NCI-H1436 treated with DMSO at 0.1 percent for 48 hours (cell line): Measurements from ENCODE around the gene FNDC11.
"Not testable (repeated sequence)": the region's sequence is repeated elsewhere in the genome, so short reads cannot be mapped to it uniquely, and the experiment has no call there.

Source experiments
- DNase-seq: peaks from one replicate; lab custom pipeline; 2025; lab: John Stamatoyannopoulos, UW

The FNDC11 gene

DNA sequence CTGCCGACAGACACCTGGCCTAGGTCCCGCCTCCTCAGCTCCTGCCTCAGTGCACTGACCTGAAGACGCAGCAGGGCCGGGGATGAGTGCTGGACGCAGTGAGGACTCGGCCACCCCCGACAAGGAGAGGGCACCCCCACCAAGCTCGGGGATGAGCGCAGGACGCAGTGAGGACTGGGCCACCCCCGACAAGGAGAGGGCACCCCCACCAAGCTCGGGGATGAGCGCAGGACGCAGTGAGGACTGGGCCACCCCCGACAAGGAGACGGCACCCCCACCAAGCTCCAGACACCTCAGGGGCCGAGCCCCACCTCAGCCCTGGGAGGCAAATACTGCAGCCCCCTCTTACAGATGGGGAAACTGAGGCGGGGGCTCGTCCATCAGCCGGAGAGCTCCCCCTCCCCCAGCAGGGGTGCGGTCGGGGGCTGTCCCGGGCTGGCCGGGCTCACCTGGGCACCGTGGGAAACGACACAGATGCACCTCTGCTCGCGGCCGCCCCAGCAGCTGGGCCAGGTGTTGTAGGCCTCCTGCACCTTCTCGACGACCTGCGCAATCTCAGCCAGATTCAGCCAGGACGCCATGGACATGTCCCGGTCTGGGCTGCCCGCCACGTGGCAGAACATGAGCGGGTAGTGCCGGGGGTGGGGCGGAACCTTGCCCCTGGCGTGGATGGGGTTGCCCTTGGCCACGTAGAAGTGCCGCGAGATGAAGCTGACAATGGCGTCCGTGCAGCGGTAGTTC, 12.6 kb downstream of the FNDC11 start:
- DNase-seq: no peak

DNA sequence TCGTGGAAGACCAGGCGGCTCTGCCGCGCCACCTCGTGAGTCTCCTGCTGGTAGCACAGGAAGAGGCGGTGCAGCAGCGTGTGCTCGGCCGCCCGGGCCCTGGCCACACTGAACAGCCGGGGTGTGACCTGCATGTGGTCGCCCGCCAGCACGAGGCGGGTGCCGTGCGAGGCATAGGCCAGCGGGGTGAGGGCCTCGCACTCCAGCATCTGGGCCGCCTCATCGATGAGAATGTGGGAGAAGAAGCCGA, 13.1 kb downstream of the FNDC11 start:
- DNase-seq: no peak

DNA sequence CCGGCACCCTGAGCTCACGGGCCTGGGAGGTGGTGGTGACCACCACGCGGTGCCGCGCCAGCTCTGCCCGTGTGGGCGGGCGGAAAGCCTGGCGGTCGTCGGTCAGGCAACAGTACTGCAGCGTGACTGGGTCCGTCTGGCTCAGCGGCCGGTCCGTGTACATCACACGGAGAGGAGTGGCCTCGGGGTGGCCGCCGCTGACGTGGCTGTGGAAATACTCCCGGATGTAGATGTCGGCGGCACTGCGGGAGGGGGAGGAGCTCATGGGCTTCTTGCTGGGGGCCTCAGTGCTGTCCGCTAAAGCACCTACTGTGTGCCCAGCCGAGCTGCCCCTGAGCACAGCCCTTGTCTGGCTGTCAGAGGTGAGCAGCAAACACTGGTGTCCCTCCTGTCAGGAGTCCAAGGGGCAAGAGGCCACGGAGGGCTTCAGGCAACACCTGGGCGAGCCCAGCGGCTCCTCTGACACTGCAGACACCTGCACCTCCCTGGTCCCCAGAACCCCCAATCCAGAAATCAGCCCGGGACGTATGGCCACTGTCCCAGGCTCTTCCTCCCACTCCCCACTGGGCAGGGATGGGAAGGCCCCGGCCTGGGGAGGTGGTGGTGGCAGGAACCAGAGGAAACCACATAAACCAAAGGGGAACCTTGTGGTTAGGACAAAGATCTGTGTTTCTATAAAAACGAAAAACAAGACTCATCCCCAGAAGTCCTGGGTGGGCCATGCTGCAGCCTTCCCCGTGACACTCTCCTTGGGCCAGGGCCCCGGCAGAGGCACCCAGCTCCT, 13.6 kb downstream of the FNDC11 start:
- no peak for DNase-seq

DNA sequence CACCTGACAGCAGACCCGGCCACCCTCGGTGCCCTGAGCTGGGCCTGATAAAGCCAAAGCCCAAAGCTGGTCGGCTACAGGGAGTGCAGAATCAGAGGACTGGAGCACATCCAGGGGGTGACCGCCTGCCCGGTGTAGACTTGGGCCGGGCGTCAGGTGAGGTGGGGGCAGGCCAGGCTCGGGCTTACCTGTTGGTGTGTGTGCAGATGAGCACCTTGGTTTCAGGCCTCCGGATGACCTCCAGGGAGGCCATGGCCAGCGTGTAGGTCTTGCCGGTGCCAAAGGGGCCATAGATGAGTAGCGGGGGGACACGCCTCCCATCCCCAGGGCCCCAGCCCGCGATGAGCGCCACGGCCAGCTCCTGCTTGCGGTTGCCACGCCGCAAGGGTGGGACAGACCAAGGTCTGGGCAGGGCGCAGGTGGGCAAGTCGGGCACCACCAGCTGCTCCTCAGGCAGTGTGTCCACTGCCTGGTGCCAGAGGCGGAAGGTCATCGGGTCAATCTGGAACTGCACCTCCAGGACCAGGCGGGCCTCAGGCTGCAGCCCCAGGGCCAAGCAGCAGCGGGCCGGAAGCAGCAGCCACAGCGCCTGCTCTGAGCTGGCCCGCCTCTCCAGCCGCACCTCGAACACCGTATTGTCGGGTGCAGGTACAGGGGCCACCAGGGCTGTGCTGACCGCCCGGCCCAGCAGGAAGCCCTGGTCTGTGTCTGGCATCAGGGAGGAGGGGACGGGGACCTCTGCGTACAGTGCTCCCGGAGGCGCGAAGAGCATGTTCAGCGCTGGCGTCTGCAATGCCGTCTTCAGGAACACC, 14.4 kb downstream of the FNDC11 start:
- no peak for DNase-seq

DNA sequence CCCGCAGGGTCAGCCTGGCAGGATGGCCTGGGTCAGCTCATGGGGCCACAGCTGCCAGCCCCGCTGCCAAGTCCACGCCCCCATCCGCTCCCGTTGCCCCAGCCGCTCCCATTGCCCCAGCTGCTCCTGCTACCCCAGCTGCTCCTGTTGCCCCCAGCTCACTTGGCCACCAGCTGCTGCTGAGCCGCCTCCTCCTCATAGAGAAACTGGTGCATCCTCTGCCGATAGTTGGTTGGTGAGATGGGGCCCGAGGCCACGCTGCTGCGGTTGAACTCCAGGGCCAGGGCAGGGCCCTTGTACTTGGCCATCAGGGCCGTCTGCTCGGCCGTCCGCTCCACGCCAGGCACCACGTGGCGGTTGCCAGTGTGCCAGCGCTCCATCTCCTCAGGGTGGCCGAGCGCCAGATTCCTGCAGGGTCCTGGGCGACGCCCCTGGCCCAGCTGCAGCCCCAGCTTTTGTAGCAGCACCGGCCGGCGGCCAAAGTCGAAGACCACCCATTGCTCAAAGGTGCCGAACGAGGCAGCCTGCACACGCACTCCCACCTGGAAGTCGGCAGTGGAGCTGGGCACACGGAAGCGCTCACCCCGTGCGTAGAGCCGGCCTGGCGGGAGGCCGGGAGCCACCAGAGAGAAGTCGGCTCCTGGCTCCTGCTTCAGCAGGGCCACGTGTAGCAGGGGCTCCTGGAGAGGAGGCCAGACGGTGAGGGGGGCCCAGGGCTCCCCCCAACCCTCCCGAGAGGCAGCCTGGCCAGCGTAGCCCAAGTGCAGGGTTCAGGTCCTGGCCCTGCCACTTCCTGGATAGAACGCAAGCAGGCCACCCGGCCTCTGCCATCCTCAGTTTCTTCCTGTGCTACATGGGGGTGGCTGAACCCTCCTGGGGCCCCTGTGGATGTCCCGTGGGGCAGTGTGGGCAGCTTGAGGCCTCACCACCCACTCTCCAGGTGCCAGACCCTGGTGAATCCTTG, 15.3 kb downstream of the FNDC11 start:
- no peak for DNase-seq

DNA sequence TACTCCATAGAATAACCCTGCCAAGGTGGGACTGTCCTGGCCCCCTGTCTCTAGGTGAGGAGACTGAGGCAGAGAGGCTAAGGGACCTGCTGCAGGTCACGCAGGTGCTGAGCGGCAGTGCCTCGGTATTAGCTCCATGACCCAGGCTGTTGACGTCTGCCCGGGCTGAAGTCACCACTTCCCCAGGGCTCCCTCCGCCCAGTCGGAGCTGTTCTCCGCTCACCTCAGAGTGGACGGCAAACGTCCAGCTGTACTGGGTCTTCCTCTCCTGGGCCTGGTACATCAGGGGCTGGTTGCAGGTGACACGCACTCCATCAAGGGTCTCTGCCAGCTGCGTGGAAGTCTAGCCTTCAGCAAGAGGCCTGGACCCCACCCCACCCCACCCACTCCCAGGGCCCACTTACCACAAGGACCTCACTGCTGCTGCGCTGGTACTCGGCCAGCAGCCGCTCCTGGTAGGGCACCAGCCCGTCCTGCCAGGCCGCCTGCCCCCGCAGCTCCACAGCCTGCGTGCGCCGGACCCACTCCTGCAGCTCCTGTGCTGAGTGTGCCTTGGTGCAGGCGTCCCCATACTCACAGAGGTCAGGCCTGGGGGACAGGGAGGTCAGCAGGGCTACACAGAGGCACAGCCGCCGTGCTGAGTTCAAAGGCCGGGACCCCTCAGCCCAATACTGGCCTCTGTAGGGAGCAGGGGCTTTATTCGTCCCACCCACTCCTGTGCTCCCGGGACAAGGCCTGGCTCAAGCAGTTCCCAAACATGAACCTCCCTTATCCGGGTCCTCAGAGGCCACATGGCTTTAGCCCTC, 16.5 kb downstream of the FNDC11 start:
- no peak for DNase-seq

DNA sequence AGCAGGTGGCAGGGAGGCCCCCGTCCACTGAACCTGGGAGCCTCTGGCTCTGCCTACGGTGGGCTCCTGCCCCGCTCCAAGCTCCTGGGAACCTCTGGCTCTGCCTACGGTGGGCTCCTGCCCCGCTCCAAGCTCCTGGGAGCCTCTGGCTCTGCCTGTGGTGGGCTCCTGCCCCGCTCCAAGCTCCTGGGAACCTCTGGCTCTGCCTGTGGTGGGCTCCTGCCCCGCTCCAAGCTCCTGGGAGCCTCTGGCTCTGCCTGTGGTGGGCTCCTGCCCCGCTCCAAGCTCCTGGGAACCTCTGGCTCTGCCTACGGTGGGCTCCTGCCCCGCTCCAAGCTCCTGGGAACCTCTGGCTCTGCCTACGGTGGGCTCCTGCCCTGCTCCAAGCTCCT, 17.1 kb downstream of the FNDC11 start:
- not testable (repeated sequence) for DNase-seq

DNA sequence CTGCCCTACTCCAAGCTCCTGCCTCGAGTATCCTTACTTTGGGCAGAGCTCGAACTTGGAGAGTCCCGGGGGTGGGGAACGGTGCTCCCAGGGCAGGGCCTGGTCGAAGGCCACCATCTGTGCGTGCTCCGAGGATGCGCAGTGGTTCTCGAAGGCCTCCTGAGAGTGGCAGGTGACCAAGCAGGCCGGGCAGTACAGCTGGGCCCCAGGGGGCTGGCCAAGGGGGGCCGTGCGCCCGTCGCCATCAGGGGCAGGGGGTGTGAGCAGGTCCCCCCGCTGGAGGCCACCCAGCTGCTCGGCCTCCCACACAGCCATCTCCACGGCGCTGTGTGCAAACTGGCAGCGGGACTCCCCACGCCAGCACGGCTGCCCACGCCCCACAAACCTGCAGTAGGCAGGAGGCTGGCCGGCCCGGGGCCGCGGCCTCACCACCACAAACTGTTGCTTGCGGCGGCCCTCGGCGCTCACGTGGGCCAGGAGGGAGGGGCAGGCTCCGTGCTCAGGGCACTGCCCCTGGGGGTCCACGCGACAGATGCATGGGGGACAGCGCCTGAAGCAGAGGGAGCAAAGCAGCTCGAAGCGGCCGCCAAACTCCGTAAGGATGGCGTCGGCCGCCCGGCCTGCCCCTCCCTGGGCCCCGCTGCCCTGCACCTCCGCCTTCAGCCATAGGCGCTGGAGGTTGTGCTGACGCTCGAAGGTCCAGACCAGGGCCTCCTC, 18.3 kb downstream of the FNDC11 start:
- DNase-seq: no peak

DNA sequence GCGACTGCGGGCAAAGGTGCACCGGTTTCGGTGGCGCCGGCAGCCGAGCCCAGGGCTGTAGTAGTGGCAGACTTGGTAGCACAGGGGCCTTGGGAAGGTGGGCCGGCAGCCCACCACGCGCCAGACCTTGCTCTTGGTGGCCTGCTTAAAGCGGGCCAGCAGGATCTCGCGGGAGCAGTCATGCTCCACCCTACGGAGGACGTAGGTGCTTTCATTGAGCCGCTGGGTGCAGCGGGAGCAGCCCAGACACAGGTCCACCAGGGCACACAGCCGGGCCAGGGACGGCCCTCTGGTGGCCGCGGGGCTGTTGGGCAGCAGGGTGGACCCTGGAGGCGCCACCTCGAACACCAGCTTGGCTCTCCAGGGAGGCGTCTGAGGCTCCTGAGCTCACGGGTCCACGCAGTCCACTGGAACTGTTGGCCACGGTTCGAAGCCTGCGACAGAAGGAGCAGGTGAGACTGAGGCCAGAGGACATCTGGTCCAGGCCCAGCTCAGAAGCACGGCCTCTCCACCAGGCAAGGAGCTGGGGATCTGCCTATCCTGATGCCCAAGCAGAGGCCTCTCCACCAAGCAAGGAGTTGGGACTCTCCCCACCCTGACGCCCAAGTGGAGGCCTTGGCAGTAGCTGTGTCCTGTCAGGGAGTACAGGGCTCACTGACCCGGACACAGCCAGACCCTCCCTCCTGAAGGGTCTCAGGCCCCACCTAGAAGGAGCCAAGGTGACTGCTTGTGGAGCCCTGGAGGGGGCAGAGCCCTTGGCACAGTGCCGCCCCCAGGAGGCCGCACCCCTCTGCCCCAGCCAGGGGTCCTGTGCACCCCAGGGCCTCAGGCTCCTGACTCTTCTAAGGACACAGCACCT, 19.1 kb downstream of the FNDC11 start:
- no peak for DNase-seq

DNA sequence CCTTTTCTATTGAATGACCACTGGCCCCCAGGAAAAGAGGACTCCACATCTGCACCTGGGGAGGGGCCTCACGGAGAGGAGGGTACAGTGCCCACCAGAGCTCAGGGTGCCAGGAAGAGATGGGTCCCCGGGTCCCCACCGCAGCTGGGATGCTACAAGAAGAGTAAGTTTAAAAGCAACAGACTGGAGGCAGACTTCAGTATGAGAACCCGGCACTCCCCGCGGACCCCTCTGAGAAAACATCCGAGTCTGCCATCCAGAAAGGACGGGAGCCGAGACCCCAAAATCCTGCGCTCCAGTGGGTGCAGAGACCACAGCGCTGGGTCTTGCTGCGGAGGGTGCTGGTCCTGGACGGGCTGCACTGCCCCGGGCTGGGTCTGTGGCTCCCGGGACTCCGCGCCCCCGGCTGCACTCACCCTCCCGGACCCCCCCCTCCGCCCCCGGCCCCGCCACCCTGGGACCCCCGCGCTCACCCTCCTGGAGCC, 19.7 kb downstream of the FNDC11 start:
- no peak for DNase-seq

DNA sequence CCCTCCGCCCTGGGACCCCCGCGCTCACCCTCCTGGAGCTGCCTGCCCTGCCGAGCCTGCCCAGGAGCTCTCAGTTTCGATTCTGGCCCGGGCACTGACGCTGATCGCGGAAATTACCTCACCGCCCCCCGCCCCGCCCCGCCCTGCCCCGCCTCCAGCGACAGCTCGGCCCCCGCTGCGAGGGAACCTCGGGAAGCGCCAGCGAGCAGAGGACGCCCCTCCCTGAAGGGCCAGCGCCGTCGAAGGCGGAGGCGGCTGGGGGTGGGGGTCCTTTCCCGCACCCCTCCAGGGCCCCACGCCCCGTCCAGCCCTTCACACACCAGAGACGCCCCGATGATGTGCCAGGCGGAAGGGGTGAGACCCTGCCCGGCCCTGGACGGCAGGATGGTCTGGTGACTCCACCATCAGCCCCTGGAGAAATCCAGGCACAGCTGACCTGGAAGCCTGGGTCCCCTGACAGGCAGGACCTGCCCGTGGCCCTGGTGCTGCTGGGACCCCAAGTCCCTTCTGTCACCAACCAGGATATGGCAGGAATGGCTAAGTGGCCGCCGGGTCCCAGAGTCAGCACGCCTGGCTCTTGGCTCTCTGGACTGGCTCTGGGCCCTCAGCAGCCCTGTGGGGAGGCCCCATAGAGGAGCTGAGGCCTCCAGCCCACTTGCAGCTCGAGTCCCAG, 20.3 kb downstream of the FNDC11 start, which contains the start of gene HELZ2:
Gene HELZ2 (minus strand): TSS at position 84 of the 673 bp plus-strand sequence. CDS start 1,854 bp downstream, outside the sequence.
- DNase-seq: no peak

DNA sequence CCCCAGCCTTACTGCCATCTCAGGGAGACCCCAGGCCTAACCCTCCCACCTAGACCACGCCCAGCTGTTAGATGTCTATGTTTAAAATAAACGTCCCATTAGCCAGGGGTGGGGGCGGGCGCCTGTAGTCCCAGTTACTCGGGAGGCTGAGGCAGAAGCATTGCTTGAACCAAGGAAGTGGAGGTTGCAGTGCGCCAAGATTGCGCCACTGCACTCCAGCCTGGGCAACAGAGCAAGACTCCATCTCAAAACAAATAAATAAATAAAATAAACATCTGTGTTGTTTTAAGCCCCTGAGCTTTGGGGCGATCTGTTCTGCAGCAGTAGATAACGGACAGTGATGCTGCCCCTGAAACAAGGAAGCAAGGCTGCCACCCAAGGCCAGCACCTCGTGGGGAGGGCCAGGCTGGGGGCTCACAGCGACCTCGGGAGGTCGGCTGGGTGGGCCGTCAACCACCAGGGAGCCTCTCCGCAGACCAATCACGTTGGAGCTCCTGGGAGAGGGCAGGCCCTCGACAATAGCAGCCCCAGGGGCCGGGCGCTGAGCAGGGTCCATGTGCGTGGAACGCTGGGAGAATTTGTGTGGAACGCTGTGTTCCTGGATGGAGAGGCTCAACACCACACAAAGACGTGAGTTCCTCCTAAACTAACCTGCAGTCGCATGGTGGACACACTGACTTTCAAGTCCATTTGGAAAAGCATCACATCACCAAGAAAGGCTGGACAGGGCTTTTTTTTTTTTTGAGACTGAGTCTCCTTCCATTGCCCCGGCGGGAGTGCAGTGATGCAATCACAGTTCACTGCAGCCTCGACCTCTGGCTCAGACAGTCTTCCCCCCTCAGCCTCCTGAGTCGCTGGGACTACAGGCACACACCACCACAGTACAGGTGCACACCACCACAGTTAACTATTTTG, 21.1 kb downstream of the FNDC11 start:
- no peak for DNase-seq

DNA sequence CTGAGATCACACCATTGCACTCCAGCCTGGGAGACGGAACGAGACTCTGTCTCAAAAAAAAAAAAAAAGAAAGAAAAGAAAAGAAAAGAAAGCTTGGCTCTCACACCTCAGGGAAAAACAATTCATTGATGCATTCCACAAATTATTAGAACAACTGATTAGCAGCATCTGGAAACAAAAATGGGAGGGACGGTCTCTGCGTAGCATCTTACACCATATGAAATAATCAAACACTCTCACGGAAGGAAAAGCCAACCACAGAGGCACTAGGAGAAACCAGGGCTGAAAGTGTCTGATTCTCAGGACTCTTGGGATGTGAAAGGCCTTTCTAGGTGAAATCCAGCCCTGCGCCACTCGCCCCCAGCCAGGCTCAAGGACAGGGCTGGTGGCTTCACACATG, 22.4 kb downstream of the FNDC11 start:
- DNase-seq: no peak

DNA sequence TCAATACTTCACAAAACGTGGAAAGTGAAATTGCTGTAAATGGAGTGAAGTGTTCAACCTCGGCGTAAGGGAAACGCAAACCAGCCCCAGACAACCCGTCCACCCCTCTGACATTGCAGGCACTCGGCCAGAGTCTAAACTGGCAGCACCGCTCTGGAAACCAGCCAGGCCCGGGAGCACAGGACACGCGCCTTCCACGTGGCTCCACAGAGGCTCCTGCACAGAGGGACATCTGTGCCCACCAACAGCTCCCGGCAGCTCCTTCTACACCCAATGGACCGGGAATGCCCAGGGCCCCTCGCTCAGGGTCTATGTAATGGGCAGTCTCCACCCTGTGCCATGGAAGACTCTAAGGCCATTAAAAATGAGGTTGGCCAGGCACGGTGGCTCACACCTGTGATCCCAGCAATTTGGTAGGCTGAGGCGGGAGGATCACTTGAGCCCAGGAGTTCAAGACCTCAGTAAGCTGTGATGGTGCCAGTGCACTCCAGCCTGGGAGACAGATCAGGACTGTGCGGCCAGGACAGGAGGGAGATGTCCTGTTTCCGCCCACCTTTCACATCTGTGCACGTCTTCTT, 23.4 kb downstream of the FNDC11 start:
- DNase-seq: no peak

DNA sequence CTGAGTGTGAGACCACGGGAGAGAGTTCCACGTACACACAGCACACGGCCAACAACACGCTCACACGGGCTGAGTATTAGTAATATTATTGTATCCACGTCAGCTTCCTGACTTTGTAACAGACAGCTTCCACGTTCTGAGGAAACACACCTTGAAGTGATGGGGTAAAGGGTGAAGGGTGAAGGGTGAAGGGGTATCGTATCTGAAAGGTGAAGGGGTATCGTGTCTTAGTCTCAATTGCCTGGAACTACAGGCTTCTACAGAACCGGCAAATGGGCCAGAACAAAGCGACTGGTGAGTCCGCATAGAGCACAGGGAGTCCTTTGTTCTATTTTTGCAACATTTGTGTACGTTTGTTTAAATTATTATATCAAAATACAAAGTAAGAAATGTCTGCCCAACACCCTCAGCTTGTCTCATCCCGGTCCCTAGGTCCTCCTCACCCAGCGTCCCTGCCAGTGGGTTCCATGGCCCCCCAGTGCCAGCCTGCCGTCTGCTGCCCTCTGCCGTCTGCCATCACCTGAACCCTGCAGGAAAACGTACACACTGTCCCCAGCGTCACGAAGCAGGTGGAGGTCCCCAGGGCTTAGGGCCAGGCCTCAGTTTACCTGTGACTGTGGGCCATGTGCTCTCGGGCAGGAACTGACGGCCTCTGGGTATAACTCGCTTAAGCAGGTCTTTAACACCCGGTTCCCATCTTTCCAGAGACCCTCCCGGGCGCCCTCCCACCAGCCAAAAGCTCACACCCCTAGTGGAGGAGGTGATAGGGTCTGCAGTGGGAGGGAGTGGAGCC, 24.5 kb downstream of the FNDC11 start:
- no peak for DNase-seq

DNA sequence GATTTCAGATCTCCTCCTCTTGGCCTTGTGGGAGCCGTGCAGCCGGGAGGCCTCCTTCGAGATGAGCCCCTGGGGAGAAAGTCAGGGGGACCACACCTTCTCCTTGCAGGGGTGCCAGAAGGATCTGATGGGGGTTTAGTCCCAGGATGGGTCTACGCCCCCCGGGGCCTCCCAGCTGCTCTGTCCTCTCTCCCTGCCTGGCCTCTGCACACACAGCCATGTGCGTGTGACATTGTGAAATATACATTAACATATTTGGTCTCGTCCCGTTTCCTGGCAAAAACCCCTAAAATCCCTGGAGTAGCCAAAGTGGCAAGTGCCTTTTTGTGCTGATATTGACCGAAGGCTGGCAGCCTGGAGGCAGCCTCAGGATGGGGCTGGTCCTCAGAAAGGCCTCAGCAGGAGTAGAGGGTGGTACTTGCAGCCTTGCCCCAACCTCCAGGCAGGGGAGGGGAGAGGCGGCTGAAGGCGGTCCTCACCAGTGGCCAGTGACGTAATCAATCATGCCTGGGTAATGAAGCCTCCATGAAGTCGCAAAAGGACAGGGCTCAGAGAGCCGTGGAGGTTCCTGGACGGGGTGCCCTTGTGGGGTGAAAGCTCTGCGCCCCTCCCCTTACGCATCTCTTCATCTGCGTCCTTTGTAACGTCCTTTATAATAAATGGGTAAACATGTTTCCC, 25.2 kb downstream of the FNDC11 start:
- no peak for DNase-seq
